Measurements from ENCODE around the gene MIGA2.

GRCh38 chr9:129070696-129071525 is 34.5 kb downstream of the MIGA2 start:
- no peak for TF ChIP-seq POLR2A (IDR thresholded peaks at IDR 0.05)
- TF ChIP-seq, protein P1, sequence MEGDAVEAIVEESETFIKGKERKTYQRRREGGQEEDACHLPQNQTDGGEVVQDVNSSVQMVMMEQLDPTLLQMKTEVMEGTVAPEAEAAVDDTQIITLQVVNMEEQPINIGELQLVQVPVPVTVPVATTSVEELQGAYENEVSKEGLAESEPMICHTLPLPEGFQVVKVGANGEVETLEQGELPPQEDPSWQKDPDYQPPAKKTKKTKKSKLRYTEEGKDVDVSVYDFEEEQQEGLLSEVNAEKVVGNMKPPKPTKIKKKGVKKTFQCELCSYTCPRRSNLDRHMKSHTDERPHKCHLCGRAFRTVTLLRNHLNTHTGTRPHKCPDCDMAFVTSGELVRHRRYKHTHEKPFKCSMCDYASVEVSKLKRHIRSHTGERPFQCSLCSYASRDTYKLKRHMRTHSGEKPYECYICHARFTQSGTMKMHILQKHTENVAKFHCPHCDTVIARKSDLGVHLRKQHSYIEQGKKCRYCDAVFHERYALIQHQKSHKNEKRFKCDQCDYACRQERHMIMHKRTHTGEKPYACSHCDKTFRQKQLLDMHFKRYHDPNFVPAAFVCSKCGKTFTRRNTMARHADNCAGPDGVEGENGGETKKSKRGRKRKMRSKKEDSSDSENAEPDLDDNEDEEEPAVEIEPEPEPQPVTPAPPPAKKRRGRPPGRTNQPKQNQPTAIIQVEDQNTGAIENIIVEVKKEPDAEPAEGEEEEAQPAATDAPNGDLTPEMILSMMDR (IDR thresholded peaks at IDR 0.05): no peak
- no peak for TF ChIP-seq EP300 (IDR thresholded peaks at IDR 0.05)

All from tibial nerve (tissue), 4 donors.